CD4-positive, alpha-beta T cell treated with Interleukin-15 for 1 hour (primary cell): ENCODE data around the gene PNMA8A.

Experiments used
- DNase-seq: peaks from one replicate; pipeline ENCODE4 v3.0.0-alpha.2; 2020

Gene PNMA8A

GRCh38 chr19:46426506-46427162 is 44.7 kb downstream of the PNMA8A start:
- peak; percentile 42 for DNase-seq

- DNase-seq = no peak
Measured at GRCh38 chr19:46426035-46426505, 45.3 kb downstream of the PNMA8A start.

- no peak for DNase-seq
Measured at GRCh38 chr19:46423188-46423587, 48.2 kb downstream of the PNMA8A start.

GRCh38 chr19:46422344-46422743 is 49.0 kb downstream of the PNMA8A start:
- DNase-seq = no peak

- no peak for DNase-seq
Measured at GRCh38 chr19:46420056-46420455, 51.3 kb downstream of the PNMA8A start.
